Measurements from ENCODE around the gene ZNF532.

GRCh38 chr18:58960946-58961722 lies 96.5 kb downstream of the ZNF532 start:
- TF ChIP-seq EZH2 (IDR thresholded peaks at IDR 0.05; ENCODE audit: borderline replicate concordance, low read depth, low read length, severe bottlenecking), result no peak
- TF ChIP-seq CTCF (IDR thresholded peaks at IDR 0.05; ENCODE audit: extremely low read depth in 1 of 2, insufficient read depth in 1 of 2, low read depth in 1 of 2, low read length in 2 of 2), result no peak
- TF ChIP-seq POLR2AphosphoS5 (IDR thresholded peaks at IDR 0.05; ENCODE audit: insufficient read depth, low read depth, low read length), result no peak
- no peak for TF ChIP-seq POLR2A (IDR thresholded peaks at IDR 0.05; ENCODE audit: low read depth, low read length)
- no peak for TF ChIP-seq MAX (IDR thresholded peaks at IDR 0.05; ENCODE audit: insufficient read depth, insufficient read length)
- no peak for TF ChIP-seq FOS (IDR thresholded peaks at IDR 0.05; ENCODE audit: borderline replicate concordance, insufficient read depth, low read length)
- no peak for TF ChIP-seq JUN (IDR thresholded peaks at IDR 0.05; ENCODE audit: borderline replicate concordance, insufficient read depth, insufficient read length, low read depth)
